Left ventricle myocardium inferior (tissue), 1 donor: ENCODE measurements around the gene KANSL1L. TPM values are rescaled to one million over a fixed set of nuclear protein-coding genes. Genes with fewer than 3 reads are reported as not detected.
A peak's percentile ranks its signal among the peaks of the same experiment; 100 is the strongest.

Source experiments
- DNase-seq: peaks from one replicate; pipeline ENCODE4 v3.0.0-alpha.2; 2020
- H3K27ac ChIP-seq: fragments of 200-600 bp; replicated peaks from 2 replicates; pipeline ENCODE4 v1.8.0; 2021
- H3K27me3 ChIP-seq: fragments of 200-600 bp; 2 replicates; pipeline ENCODE4 v1.8.0; 2021; ENCODE audit warnings: low read depth
- H3K36me3 ChIP-seq: fragments of 200-600 bp; 2 replicates; pipeline ENCODE4 v1.8.0; 2021
- H3K4me1 ChIP-seq: fragments of 200-600 bp; 2 replicates; pipeline ENCODE4 v1.8.0; 2021
- H3K4me3 ChIP-seq: fragments of 200-600 bp; 2 replicates; pipeline ENCODE4 v1.8.0; 2021; ENCODE audit warnings: mild to moderate bottlenecking, moderate library complexity
- H3K9me3 ChIP-seq: fragments of 200-600 bp; replicated peaks from 2 replicates; pipeline ENCODE4 v1.8.0; 2021
- CTCF ChIP-seq: fragments of 200-600 bp; IDR thresholded peaks from 2 replicates; pipeline ENCODE4 v1.8.0; 2021; ENCODE audit warnings: antibody characterized with exemption, mild to moderate bottlenecking, borderline replicate concordance
- intact Hi-C: fragments of 100-400 bp; cut with micrococcal nuclease; formaldehyde crosslinking; loops from one replicate; pipeline ENCODE4 v1.11.0; 2022
- long read RNA-seq: library from polyadenylated mRNA; unstranded; transcript quantifications from one replicate; pipeline ENCODE4 v2.0.0, GENCODE V29; 2021
- total RNA-seq: library from RNA; stranded (reverse); fragmentation: NEBNext Ultra II Directional; extraction: Animal tissue kit (Norgen Biotek cat#: 25700); gene quantifications from one replicate; pipeline ENCODE4 v1.2.1, GENCODE V29; 2021
- donor health status: DM: no; HTN: yes; CAD: no; lungs with severe emphysema.

The KANSL1L gene
- 18.1 TPM for total RNA-seq
- long read RNA-seq, full-length matches to known transcripts = 3 of 12 reads
- long read RNA-seq, partial matches to known transcripts = 4 of 12 reads
- long read RNA-seq, other reads (novel, unspliced or antisense) = 5 of 12 reads

- no peaks in the 10 kb centered on the region for H3K9me3 ChIP-seq
- peaks cover 54% of the 10 kb centered on the region for H3K4me1 ChIP-seq
- H3K27me3 ChIP-seq = no peaks in the 10 kb centered on the region
- peak within 1 kb of the TSS; percentile 98 for H3K27ac ChIP-seq
- DNase-seq = peak; percentile 100
- intact Hi-C loops = no loop called here
- H3K4me3 ChIP-seq = peak within 1 kb of the TSS; percentile 79
- no peak for TF ChIP-seq CTCF
- no peaks in the 10 kb centered on the region for H3K36me3 ChIP-seq
These were observed at the start of gene KANSL1L for GRCh38 chr2:210171309-210172218. Gene KANSL1L, minus strand, starts transcription at chr2:210171409. Its CDS starts 16,827 bp downstream, at chr2:210154582.

GRCh38 chr2:210215120-210215519 is 43.9 kb upstream of the KANSL1L start:
- Histone ChIP-seq H3K4me1 (no peaks in the 10 kb centered on the region), H3K4me3 (no peak overlapping the region), H3K9me3 (no peaks in the 10 kb centered on the region), H3K36me3 (no peaks in the 10 kb centered on the region), H3K27ac (no peak overlapping the region), H3K27me3 (no peaks in the 10 kb centered on the region)
- intact Hi-C loops = no loop called here
- no peak for DNase-seq
- TF ChIP-seq CTCF = no peak

- no peaks in the 10 kb centered on the region for H3K27me3 ChIP-seq
- no peak overlapping the region for H3K4me3 ChIP-seq
- H3K9me3 ChIP-seq = no peaks in the 10 kb centered on the region
- no peak for DNase-seq
- H3K27ac ChIP-seq = no peak overlapping the region
- intact Hi-C loops = no loop called here
- no peaks in the 10 kb centered on the region for H3K36me3 ChIP-seq
- no peak for TF ChIP-seq CTCF
- no peaks in the 10 kb centered on the region for H3K4me1 ChIP-seq
These were observed 39.0 kb upstream of the KANSL1L start for GRCh38 chr2:210210185-210210584.

- Histone ChIP-seq H3K36me3 (no peaks in the 10 kb centered on the region), H3K9me3 (no peaks in the 10 kb centered on the region), H3K4me1 (no peaks in the 10 kb centered on the region), H3K27ac (no peak overlapping the region), H3K27me3 (peaks cover 2% of the 10 kb centered on the region), H3K4me3 (no peak overlapping the region)
- no peak for DNase-seq
- TF ChIP-seq CTCF = no peak
- intact Hi-C loops = no loop called here
These were observed 36.7 kb upstream of the KANSL1L start for GRCh38 chr2:210207929-210208328.

GRCh38 chr2:210203558-210203957 is 32.3 kb upstream of the KANSL1L start:
- Histone ChIP-seq H3K27me3 (peaks cover 4% of the 10 kb centered on the region), H3K36me3 (no peaks in the 10 kb centered on the region), H3K27ac (no peak overlapping the region), H3K4me3 (no peak overlapping the region), H3K9me3 (no peaks in the 10 kb centered on the region), H3K4me1 (no peaks in the 10 kb centered on the region)
- no peak for DNase-seq
- no peak for TF ChIP-seq CTCF
- intact Hi-C loops = no loop called here
